PC-9 (cell line): Measurements from ENCODE around the gene ADAMTS12. TPM values are rescaled to one million over a fixed set of nuclear protein-coding genes. Genes with fewer than 3 reads are reported as not detected.
"Not testable (repeated sequence)": the region's sequence is repeated elsewhere in the genome, so short reads cannot be mapped to it uniquely, and the experiment has no call there.

Source experiments
- BruUV-seq: library from RNA; stranded (reverse); fragments of 400-500 nt; replicated peaks from 2 replicates; lab custom pipeline; 2021; lab: Mats Ljungman, UMichigan
- CTCF ChIA-PET: fragments of 300-600 bp; sonication (Branson Sonifier 250); formaldehyde crosslinking; loops from one replicate; lab custom pipeline; 2022; ENCODE audit warnings: antibody characterized with exemption; lab: Charles Lee
- POLR2A ChIA-PET: fragments of 300-600 bp; sonication (Branson Sonifier 250); formaldehyde crosslinking; loops from one replicate; lab custom pipeline; 2022; ENCODE audit warnings: antibody characterized with exemption; ENCODE audit not compliant: unreplicated experiment; lab: Charles Lee
- DNase-seq, 2 experiments: peaks; one replicate each; pipeline versions ENCODE4 v3.0.0 to v3.0.0-alpha.2; 2015 to 2022; ENCODE audit warnings: mixed read lengths in 1 of 2
- H2AFZ ChIP-seq: fragments of 200-600 bp; sonication (generic); 2 replicates; pipeline ENCODE4 v1.8.1; 2017; ENCODE audit warnings: antibody characterized with exemption
- H3F3A ChIP-seq: fragments of 200-600 bp; sonication (generic); 2 replicates; pipeline ENCODE4 v1.8.1; 2017; ENCODE audit warnings: antibody characterized with exemption, mild to moderate bottlenecking, low read depth; ENCODE audit not compliant: insufficient read depth
- H3K27ac ChIP-seq: fragments of 200-600 bp; sonication (generic); 2 replicates; pipeline ENCODE4 v1.6.1; 2016; ENCODE audit warnings: mixed run types
- H3K27me3 ChIP-seq: fragments of 200-600 bp; sonication (generic); 2 replicates; pipeline ENCODE4 v1.6.1; 2016; ENCODE audit warnings: low read depth, mixed run types; ENCODE audit not compliant: insufficient read depth
- H3K36me3 ChIP-seq: fragments of 200-600 bp; sonication (generic); 2 replicates; pipeline ENCODE4 v1.6.1; 2016; ENCODE audit warnings: low read depth, mixed run types
- H3K4me1 ChIP-seq: fragments of 200-600 bp; sonication (generic); replicated peaks from 2 replicates; pipeline ENCODE4 v1.6.1; 2016; ENCODE audit warnings: mixed run types; ENCODE audit not compliant: insufficient read depth
- H3K4me2 ChIP-seq: fragments of 200-600 bp; sonication (generic); 2 replicates; pipeline ENCODE4 v1.6.1; 2017; ENCODE audit warnings: mixed run types
- H3K4me3 ChIP-seq: fragments of 200-600 bp; sonication (generic); 2 replicates; pipeline ENCODE4 v1.6.1; 2016; ENCODE audit warnings: mixed run types
- H3K79me2 ChIP-seq: fragments of 200-600 bp; sonication (generic); 2 replicates; pipeline ENCODE4 v1.6.1; 2017; ENCODE audit warnings: low read depth, mixed run types
- H3K9me2 ChIP-seq: fragments of 200-600 bp; sonication (generic); 2 replicates; pipeline ENCODE4 v1.8.1; 2017; ENCODE audit warnings: mild to moderate bottlenecking; ENCODE audit not compliant: insufficient read depth
- H3K9me3 ChIP-seq: fragments of 200-600 bp; sonication (generic); 2 replicates; pipeline ENCODE4 v1.8.1; 2016; ENCODE audit warnings: low read depth; ENCODE audit not compliant: insufficient read depth
- H4K20me1 ChIP-seq: fragments of 200-600 bp; sonication (generic); 2 replicates; pipeline ENCODE4 v1.8.1; 2017; ENCODE audit not compliant: insufficient read depth
- CTCF ChIP-seq: fragments of 200-600 bp; sonication (generic); conservative IDR thresholded peaks from 2 replicates; pipeline ENCODE4 v1.6.1; 2017; ENCODE audit warnings: mixed run types, antibody characterized with exemption, mild to moderate bottlenecking, moderate library complexity
- EZH2 ChIP-seq: fragments of 200-600 bp; sonication (generic); IDR thresholded peaks from 2 replicates; pipeline ENCODE4 v1.8.0; 2017; ENCODE audit warnings: antibody characterized with exemption, low read depth
- intact Hi-C: fragments of 100-400 bp; cut with micrococcal nuclease; formaldehyde crosslinking; loops from one replicate; pipeline ENCODE4 v1.10.0; 2022; ENCODE audit not compliant: unreplicated experiment
- total RNA-seq: library from RNA; stranded (reverse); gene quantifications from 2 replicates; pipeline ENCODE4 v1.2.3, GENCODE V29; 2021

Gene ADAMTS12
- total RNA-seq, 1 experiment from 2014 or later: 103 TPM

- no peaks in the 10 kb centered on the region for H3F3A ChIP-seq
- no peaks in the 10 kb centered on the region for H3K9me2 ChIP-seq
- DNase-seq: no peak
Observed at GRCh38 chr5:33524476-33524875, 367.3 kb downstream of the ADAMTS12 start.

GRCh38 chr5:33523208-33523771 lies 368.5 kb downstream of the ADAMTS12 start:
- no peak overlapping the region for H3K27ac ChIP-seq
- H3K9me2 ChIP-seq: no peaks in the 10 kb centered on the region
- H3K27me3 ChIP-seq: no peaks in the 10 kb centered on the region
- no peaks in the 10 kb centered on the region for H4K20me1 ChIP-seq
- H3K4me1 ChIP-seq: no peaks in the 10 kb centered on the region
- no TSS peak for BruUV-seq
- no peaks in the 10 kb centered on the region for H3K79me2 ChIP-seq
- H3K9me3 ChIP-seq: no peaks in the 10 kb centered on the region
- no peak overlapping the region for H3K4me2 ChIP-seq
- POLR2A ChIA-PET: interaction anchor here (0.6 kb wide), 2 partner anchors 48 to 183 kb away, joined by 4 read pairs; no protein-coding TSS in a partner anchor
- H3F3A ChIP-seq: no peaks in the 10 kb centered on the region
- no peak for DNase-seq
- H3K4me3 ChIP-seq: no peak overlapping the region
- no peak for TF ChIP-seq EZH2
- no peak for TF ChIP-seq CTCF
- peaks cover 5% of the 10 kb centered on the region; the same call in 1 of the 2 replicates for H3K36me3 ChIP-seq
- intact Hi-C loops: no loop called here
- no peak overlapping the region for H2AFZ ChIP-seq
- CTCF ChIA-PET: interaction anchor here (0.6 kb wide), 1 partner anchor 88 kb away, joined by 3 read pairs; no protein-coding TSS in a partner anchor

More at GRCh38 chr5:33524476-33524875, 367.3 kb downstream of the ADAMTS12 start:
- BruUV-seq: no TSS peak
- no peaks in the 10 kb centered on the region for H4K20me1 ChIP-seq
- H3K36me3 ChIP-seq: peaks cover 5% of the 10 kb centered on the region; the same call in 1 of the 2 replicates
- H3K27ac ChIP-seq: no peak overlapping the region
- H3K4me1 ChIP-seq: no peaks in the 10 kb centered on the region
- intact Hi-C loops: no loop called here
- H3K4me2 ChIP-seq: no peak overlapping the region
- no peaks in the 10 kb centered on the region for H3K27me3 ChIP-seq
- ChIA-PET CTCF (interaction anchor here (0.6 kb wide), 1 partner anchor 12 kb away, joined by 3 read pairs; no protein-coding TSS in a partner anchor), POLR2A (no interaction called here)
- no peaks in the 10 kb centered on the region for H3K79me2 ChIP-seq
- H3K4me3 ChIP-seq: no peak overlapping the region
- no peaks in the 10 kb centered on the region for H3K9me3 ChIP-seq
- TF ChIP-seq CTCF (no peak), EZH2 (no peak)
- H2AFZ ChIP-seq: no peak overlapping the region

GRCh38 chr5:33516421-33516820 lies 375.4 kb downstream of the ADAMTS12 start:
- no peak overlapping the region for H3K4me3 ChIP-seq
- TF ChIP-seq EZH2 (no peak), CTCF (no peak)
- ChIA-PET CTCF (no interaction called here), POLR2A (no interaction called here)
- no peak overlapping the region for H3K4me2 ChIP-seq
- no peaks in the 10 kb centered on the region for H3F3A ChIP-seq
- no peaks in the 10 kb centered on the region for H3K79me2 ChIP-seq
- no peaks in the 10 kb centered on the region for H3K9me3 ChIP-seq
- intact Hi-C loops: no loop called here
- H4K20me1 ChIP-seq: no peaks in the 10 kb centered on the region
- no peaks in the 10 kb centered on the region for H3K9me2 ChIP-seq
- H3K27me3 ChIP-seq: no peaks in the 10 kb centered on the region
- no peak overlapping the region for H3K27ac ChIP-seq
- no TSS peak for BruUV-seq
- H3K36me3 ChIP-seq: no peaks in the 10 kb centered on the region
- no peaks in the 10 kb centered on the region for H3K4me1 ChIP-seq
- H2AFZ ChIP-seq: no peak overlapping the region
- DNase-seq: no peak

- H3K36me3 ChIP-seq, CTCF ChIA-PET, H2AFZ ChIP-seq, H3K27me3 ChIP-seq, H3K9me3 ChIP-seq, H3F3A ChIP-seq, H3K9me2 ChIP-seq, H4K20me1 ChIP-seq, BruUV-seq, H3K4me2 ChIP-seq, H3K4me3 ChIP-seq, DNase-seq, H3K27ac ChIP-seq, H3K4me1 ChIP-seq, intact Hi-C loops, H3K79me2 ChIP-seq: not testable (repeated sequence)
- POLR2A ChIA-PET: interaction anchor here (0.8 kb wide), 1 partner anchor 1324 kb away, joined by 7 read pairs; the partner anchor contains the start of gene TTC23L
Observed at GRCh38 chr5:33515366-33515765, 376.4 kb downstream of the ADAMTS12 start.
